Mesendoderm (in vitro differentiated cells): Measurements from ENCODE around the gene CERS5.
A peak's percentile ranks its signal among the peaks of the same experiment; 100 is the strongest.

Source experiments
- DNase-seq: peaks from one replicate; pipeline ENCODE4 v3.0.0; 2013
- H2AK5ac ChIP-seq: 2 replicates; pipeline ENCODE4 v1.6.1; 2013; ENCODE audit warnings: low read length, inconsistent platforms
- H2BK120ac ChIP-seq: 2 replicates; pipeline ENCODE4 v1.6.1; 2013; ENCODE audit warnings: low read depth, mild to moderate bottlenecking, low read length, moderate library complexity, mixed read lengths
- H2BK15ac ChIP-seq: replicated peaks from 2 replicates; pipeline ENCODE4 v1.6.1; 2013; ENCODE audit warnings: low read depth, mild to moderate bottlenecking, moderate library complexity
- H2BK5ac ChIP-seq: 2 replicates; pipeline ENCODE4 v1.6.1; 2013; ENCODE audit warnings: low read length, inconsistent platforms
- H3K18ac ChIP-seq: 2 replicates; pipeline ENCODE4 v1.6.1; 2013; ENCODE audit warnings: mild to moderate bottlenecking, low read length, mixed read lengths
- H3K23ac ChIP-seq: one replicate; pipeline ENCODE4 v1.6.1; 2013; ENCODE audit warnings: low read length
- H3K27ac ChIP-seq: 2 replicates; pipeline ENCODE4 v1.5.1; 2013; ENCODE audit warnings: low read depth, mild to moderate bottlenecking, inconsistent platforms, low read length, moderate library complexity
- H3K27me3 ChIP-seq: 2 replicates; pipeline ENCODE4 v1.6.1; 2013; ENCODE audit warnings: low read length, control low read depth, mild to moderate bottlenecking, inconsistent platforms; ENCODE audit not compliant: insufficient read depth, poor library complexity
- H3K36me3 ChIP-seq: 2 replicates; pipeline ENCODE4 v1.6.1; 2013; ENCODE audit warnings: low read length, inconsistent platforms; ENCODE audit not compliant: control insufficient read depth, insufficient read depth
- H3K4ac ChIP-seq: one replicate; pipeline ENCODE4 v1.6.1; 2013; ENCODE audit warnings: low read depth, mild to moderate bottlenecking, low read length, moderate library complexity
- H3K4me1 ChIP-seq: 2 replicates; pipeline ENCODE4 v1.6.1; 2013; ENCODE audit warnings: low read depth, low read length, inconsistent platforms; ENCODE audit not compliant: control insufficient read depth
- H3K4me2 ChIP-seq: 2 replicates; pipeline ENCODE4 v1.6.1; 2013; ENCODE audit warnings: low read length
- H3K4me3 ChIP-seq: 2 replicates; pipeline ENCODE4 v1.5.1; 2013; ENCODE audit warnings: mild to moderate bottlenecking, low read length
- H3K56ac ChIP-seq: one replicate; pipeline ENCODE4 v1.6.1; 2013; ENCODE audit warnings: low read length
- H3K79me1 ChIP-seq: 2 replicates; pipeline ENCODE4 v1.6.1; 2013; ENCODE audit warnings: low read length, inconsistent platforms
- H3K79me2 ChIP-seq: 2 replicates; pipeline ENCODE4 v1.6.1; 2013; ENCODE audit warnings: mild to moderate bottlenecking, low read length; ENCODE audit not compliant: control insufficient read depth, insufficient read depth
- H3K9ac ChIP-seq: 2 replicates; pipeline ENCODE4 v1.6.1; 2013; ENCODE audit warnings: low read length, inconsistent platforms
- H4K5ac ChIP-seq: one replicate; pipeline ENCODE4 v1.6.1; 2013; ENCODE audit warnings: low read length
- H4K8ac ChIP-seq: one replicate; pipeline ENCODE4 v1.6.1; 2013; ENCODE audit warnings: low read depth, mild to moderate bottlenecking, control low read depth, low read length, moderate library complexity
- WGBS: extraction: QIAGEN DNeasy Blood & Tissue Kit; methylation state at CpG from one replicate; pipeline ENCODE4 v1.1.7; 2013; ENCODE audit warnings: low lambda C conversion rate, missing lambda C conversion rate; ENCODE audit not compliant: insufficient coverage; ENCODE audit errors: extremely low coverage; 5-methylcytosine and 5-hydroxymethylcytosine counted together

CERS5 gene

DNA sequence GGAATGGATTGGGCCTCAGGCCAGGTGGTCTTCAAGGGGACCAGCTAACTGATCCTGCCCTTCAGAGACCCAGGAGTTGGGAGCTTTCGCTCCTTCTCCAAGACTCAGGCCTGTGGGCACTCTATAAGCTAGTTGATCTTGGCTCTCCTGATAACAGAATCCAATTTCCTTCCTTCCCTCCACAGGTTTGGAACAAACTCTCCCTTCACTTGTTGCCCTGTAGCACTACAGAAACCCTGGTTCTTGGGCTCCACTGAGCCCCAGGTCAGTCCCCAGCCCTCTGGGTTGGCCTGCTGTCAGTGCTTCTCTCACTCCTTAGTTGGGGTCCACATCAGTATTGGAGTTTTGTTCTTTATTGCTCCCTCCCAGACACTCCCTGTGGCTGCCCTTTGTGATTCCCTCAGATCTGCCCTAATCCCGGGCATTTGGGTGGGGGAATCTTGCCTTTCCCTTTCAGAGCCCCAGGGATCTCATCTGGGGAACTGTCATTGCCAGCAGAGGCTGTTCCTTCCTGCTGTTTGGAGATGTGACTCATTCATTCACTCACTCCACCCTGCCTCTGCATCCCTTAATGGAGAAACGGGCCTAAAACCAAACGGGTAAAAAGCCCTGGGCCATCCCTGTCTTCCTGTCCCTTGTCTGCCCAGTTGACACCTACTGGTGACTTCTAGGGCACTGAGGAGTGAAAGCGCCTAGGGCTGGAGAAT is 67.7 kb downstream of the CERS5 start:
- H2AK5ac ChIP-seq = no peak overlapping the region
- no peak overlapping the region for H2BK120ac ChIP-seq
- DNase-seq = peak; percentile 23
- WGBS = no CpG with 5 or more reads among the region's 5 CpGs
- no peak overlapping the region for H3K4ac ChIP-seq
- H3K79me2 ChIP-seq = no peaks in the 10 kb centered on the region
- H4K5ac ChIP-seq = no peak overlapping the region
- no peak overlapping the region for H3K56ac ChIP-seq
- no peak overlapping the region for H3K4me3 ChIP-seq
- no peak overlapping the region for H3K9ac ChIP-seq
- no peaks in the 10 kb centered on the region for H3K27me3 ChIP-seq
- H3K79me1 ChIP-seq = no peaks in the 10 kb centered on the region
- H2BK5ac ChIP-seq = no peak overlapping the region
- H4K8ac ChIP-seq = no peak overlapping the region
- no peak overlapping the region for H3K27ac ChIP-seq
- H3K4me1 ChIP-seq = no peaks in the 10 kb centered on the region
- no peak overlapping the region for H3K18ac ChIP-seq
- H2BK15ac ChIP-seq = no peak overlapping the region
- H3K36me3 ChIP-seq = peaks cover 33% of the 10 kb centered on the region
- H3K23ac ChIP-seq = no peak overlapping the region
- no peak overlapping the region for H3K4me2 ChIP-seq

DNA sequence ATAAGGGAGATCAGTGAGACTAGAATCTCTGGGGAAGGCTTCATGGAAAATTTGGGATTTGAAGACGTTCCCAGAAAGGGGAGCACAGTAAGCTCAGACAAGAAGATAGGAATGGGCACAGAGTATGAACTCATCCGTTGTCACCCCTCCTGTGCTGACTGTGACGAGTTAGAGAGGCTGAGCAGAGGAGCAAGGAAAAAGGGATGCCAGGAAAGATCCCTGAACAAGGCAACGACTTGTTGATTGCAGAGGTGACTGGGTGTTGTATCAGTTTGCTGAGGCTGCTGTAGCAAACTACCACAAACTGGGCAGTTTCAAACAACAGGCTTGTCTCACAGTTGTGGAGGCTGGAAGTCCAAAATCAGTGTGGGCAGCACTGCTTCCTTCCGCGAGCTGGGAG is 69.2 kb downstream of the CERS5 start:
- H4K5ac ChIP-seq = no peak overlapping the region
- no peaks in the 10 kb centered on the region for H3K79me2 ChIP-seq
- H3K4me1 ChIP-seq = no peaks in the 10 kb centered on the region
- H2AK5ac ChIP-seq = no peak overlapping the region
- H3K9ac ChIP-seq = no peak overlapping the region
- DNase-seq = no peak
- no peak overlapping the region for H3K27ac ChIP-seq
- H3K27me3 ChIP-seq = no peaks in the 10 kb centered on the region
- peaks cover 38% of the 10 kb centered on the region for H3K36me3 ChIP-seq
- H4K8ac ChIP-seq = no peak overlapping the region
- no peak overlapping the region for H3K4me2 ChIP-seq
- H3K56ac ChIP-seq = no peak overlapping the region
- no peaks in the 10 kb centered on the region for H3K79me1 ChIP-seq
- H2BK120ac ChIP-seq = no peak overlapping the region
- no CpG with 5 or more reads among the region's 6 CpGs for WGBS
- H3K4me3 ChIP-seq = no peak overlapping the region
- H2BK5ac ChIP-seq = no peak overlapping the region
- no peak overlapping the region for H3K23ac ChIP-seq
- H3K4ac ChIP-seq = no peak overlapping the region
- no peak overlapping the region for H3K18ac ChIP-seq
- H2BK15ac ChIP-seq = no peak overlapping the region

DNA sequence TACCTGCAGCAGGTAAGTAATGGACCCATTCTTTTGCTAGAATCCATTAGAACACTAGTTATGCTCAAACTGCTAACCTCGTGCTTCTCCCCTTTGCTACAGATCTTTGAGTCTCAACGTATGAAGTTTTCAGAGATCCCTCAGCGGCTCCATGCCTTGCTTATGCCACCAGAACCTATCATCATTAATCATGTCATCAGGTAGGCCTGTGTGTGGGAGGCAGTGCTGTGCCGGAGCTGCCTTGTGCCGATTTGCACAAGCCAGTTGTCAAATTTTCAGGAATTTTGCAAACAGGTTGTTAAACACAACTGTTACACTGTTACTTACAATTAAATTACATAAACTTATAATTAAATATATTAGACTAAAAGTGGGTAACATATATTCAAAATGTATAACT is 76.8 kb downstream of the CERS5 start:
- Histone ChIP-seq H3K79me1 (peaks cover 12% of the 10 kb centered on the region), H3K4ac (no peak overlapping the region), H3K79me2 (peaks cover 10% of the 10 kb centered on the region), H4K8ac (no peak overlapping the region), H3K4me3 (no peak overlapping the region), H3K23ac (no peak overlapping the region), H3K36me3 (peaks cover 22% of the 10 kb centered on the region), H4K5ac (no peak overlapping the region), H3K18ac (no peak overlapping the region), H3K9ac (no peak overlapping the region), H3K56ac (no peak overlapping the region), H3K27me3 (no peaks in the 10 kb centered on the region), H2BK120ac (no peak overlapping the region), H2AK5ac (no peak overlapping the region), H3K4me1 (peaks cover 3% of the 10 kb centered on the region), H2BK5ac (no peak overlapping the region), H3K4me2 (no peak overlapping the region), H2BK15ac (no peak overlapping the region), H3K27ac (no peak overlapping the region)
- no peak for DNase-seq
- WGBS = no CpG with 5 or more reads among the region's 5 CpGs

DNA sequence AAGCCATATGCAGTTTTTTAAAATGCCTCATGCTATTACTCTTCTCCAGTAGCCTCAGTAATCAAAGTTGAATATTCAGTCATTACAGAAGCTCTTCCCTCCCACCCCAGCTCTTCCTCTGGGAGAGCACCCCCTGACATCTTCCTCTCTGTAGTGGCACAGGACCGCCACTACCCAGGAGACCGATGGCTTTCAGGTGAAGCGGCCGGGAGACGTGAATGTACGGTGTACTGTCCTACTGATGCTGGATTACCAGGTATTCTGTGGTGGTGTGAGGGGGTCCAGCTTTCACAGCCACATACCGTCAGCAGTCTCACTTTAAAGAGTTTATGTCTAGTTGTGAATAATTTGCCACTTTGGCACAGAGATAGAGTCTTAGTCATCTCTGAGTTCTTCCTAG is 77.4 kb downstream of the CERS5 start:
- no peak overlapping the region for H3K4me3 ChIP-seq
- no peak overlapping the region for H4K8ac ChIP-seq
- H3K27ac ChIP-seq = no peak overlapping the region
- peaks cover 22% of the 10 kb centered on the region for H3K36me3 ChIP-seq
- WGBS = no CpG with 5 or more reads among the region's 7 CpGs
- no peak overlapping the region for H4K5ac ChIP-seq
- H3K9ac ChIP-seq = no peak overlapping the region
- H3K79me2 ChIP-seq = peaks cover 11% of the 10 kb centered on the region
- no peak overlapping the region for H2BK15ac ChIP-seq
- H2BK120ac ChIP-seq = no peak overlapping the region
- H3K23ac ChIP-seq = no peak overlapping the region
- peaks cover 12% of the 10 kb centered on the region for H3K79me1 ChIP-seq
- H3K27me3 ChIP-seq = no peaks in the 10 kb centered on the region
- no peak overlapping the region for H3K4ac ChIP-seq
- no peak overlapping the region for H2BK5ac ChIP-seq
- H3K4me1 ChIP-seq = peaks cover 3% of the 10 kb centered on the region
- no peak for DNase-seq
- H3K18ac ChIP-seq = no peak overlapping the region
- no peak overlapping the region for H3K56ac ChIP-seq
- no peak overlapping the region for H2AK5ac ChIP-seq
- no peak overlapping the region for H3K4me2 ChIP-seq

DNA sequence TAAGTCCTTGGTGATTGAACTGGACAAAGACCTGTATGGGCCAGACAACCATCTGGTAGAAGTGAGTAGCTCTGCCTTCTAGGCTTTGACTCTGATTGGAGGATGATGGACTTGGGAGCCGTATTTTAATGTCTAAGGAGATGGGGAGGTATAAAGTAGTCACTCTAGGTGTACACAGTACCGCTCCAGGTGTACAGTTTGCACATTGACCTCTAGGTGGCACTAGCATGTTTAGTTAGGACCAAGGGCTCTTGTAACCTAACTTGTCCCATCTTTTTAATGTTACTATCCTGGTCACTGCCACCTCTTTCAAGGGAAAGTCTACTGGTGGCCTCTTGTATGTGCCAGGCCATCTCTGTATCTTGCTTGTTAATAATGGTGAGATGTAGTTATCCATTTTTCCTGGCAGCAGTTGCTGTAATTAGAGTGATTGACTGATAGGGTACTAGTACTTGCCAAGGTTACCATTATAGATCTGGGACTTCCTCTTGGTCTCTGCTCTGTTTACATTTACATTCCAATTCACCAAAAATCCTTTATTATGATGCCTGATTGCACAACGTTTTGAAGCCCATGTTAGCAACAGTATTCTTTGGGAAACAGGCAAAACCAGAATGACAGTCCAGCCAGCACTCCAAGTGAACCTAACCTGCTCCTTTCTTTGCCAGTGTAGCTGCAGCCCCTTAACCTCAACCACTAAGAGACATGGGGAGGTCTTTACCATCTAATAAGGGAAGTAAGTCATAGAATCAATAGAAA is 78.4 kb downstream of the CERS5 start:
- no peak overlapping the region for H2AK5ac ChIP-seq
- DNase-seq = peak; percentile 67
- no peak overlapping the region for H3K27ac ChIP-seq
- peaks cover 12% of the 10 kb centered on the region for H3K79me2 ChIP-seq
- no peak overlapping the region for H3K4me2 ChIP-seq
- no peak overlapping the region for H3K23ac ChIP-seq
- H3K36me3 ChIP-seq = peaks cover 18% of the 10 kb centered on the region
- no peak overlapping the region for H3K18ac ChIP-seq
- no CpG with 5 or more reads among the region's 3 CpGs for WGBS
- peaks cover 12% of the 10 kb centered on the region for H3K79me1 ChIP-seq
- H3K9ac ChIP-seq = no peak overlapping the region
- no peak overlapping the region for H2BK5ac ChIP-seq
- H2BK15ac ChIP-seq = no peak overlapping the region
- H3K4me3 ChIP-seq = no peak overlapping the region
- no peak overlapping the region for H3K56ac ChIP-seq
- no peak overlapping the region for H4K5ac ChIP-seq
- H3K4ac ChIP-seq = no peak overlapping the region
- H3K27me3 ChIP-seq = no peaks in the 10 kb centered on the region
- no peak overlapping the region for H4K8ac ChIP-seq
- peaks cover 3% of the 10 kb centered on the region for H3K4me1 ChIP-seq
- H2BK120ac ChIP-seq = no peak overlapping the region
